Adrenal gland (tissue), 12 donors: ENCODE measurements around the gene MALAT1. TPM values are rescaled to one million over a fixed set of nuclear protein-coding genes. Genes with fewer than 3 reads are reported as not detected.

Experiments used
- DNase-seq, 7 donors: peaks; one replicate each; pipeline ENCODE4 v3.0.0-alpha.2; 2019 to 2020
- H3K27ac ChIP-seq, 5 donors: fragments of 200-600 bp; sonication (generic) in 4 of 5; 1 replicate in 3 of 5; 2 replicates in 2 of 5; pipeline versions ENCODE4 v1.5.1 to v1.8.0; 2016 to 2020; ENCODE audit warnings: mild to moderate bottlenecking in 1 of 5
- H3K27me3 ChIP-seq: fragments of 200-600 bp; 2 replicates; pipeline ENCODE4 v1.8.0; 2021
- H3K36me3 ChIP-seq, 2 donors: fragments of 200-600 bp; replicated peaks in 1 of 2; 1 replicate in 1 of 2; 2 replicates in 1 of 2; pipeline versions ENCODE4 v1.5.1 to v1.8.0; 2018 to 2022
- H3K4me1 ChIP-seq, 2 donors: fragments of 200-600 bp; replicated peaks in 1 of 2; 1 replicate in 1 of 2; 2 replicates in 1 of 2; pipeline versions ENCODE4 v1.5.1 to v1.8.0; 2018 to 2021
- H3K4me3 ChIP-seq, 4 donors: fragments of 200-600 bp; sonication (generic) in 3 of 4; one replicate each; pipeline ENCODE4 v1.5.1; 2016 to 2018
- H3K9me3 ChIP-seq, 3 donors: fragments of 200-600 bp; sonication (generic) in 1 of 3; replicated peaks in 1 of 3; 1 replicate in 2 of 3; 2 replicates in 1 of 3; pipeline versions ENCODE4 v1.5.1 to v1.8.0; 2016 to 2021
- POLR2A ChIP-seq, 2 donors: fragments of 450-650 bp; IDR thresholded peaks; one replicate each; pipeline ENCODE4 v1.6.1; 2017; ENCODE audit warnings: antibody characterized with exemption in 2 of 2, mild to moderate bottlenecking in 2 of 2, moderate library complexity in 1 of 2
- WGBS, 4 donors: extraction: QIAGEN DNeasy Blood & Tissue Kit in 2 of 4; methylation state at CpG; one replicate each; pipeline versions ENCODE4 v1.1.5 to v1.1.7; 2013 to 2017; 5-methylcytosine and 5-hydroxymethylcytosine counted together
- intact Hi-C, 2 donors: fragments of 100-400 bp; cut with DNase I; formaldehyde crosslinking; loops; one replicate each; pipeline versions ENCODE4 v1.14.1 to v1.15.0; 2022 to 2023
- polyA plus RNA-seq, 3 donors: library from polyadenylated mRNA; stranded (reverse); fragments of 200-250 nt in 2 of 3; fragments of 350-450 nt in 1 of 3; fragmentation: Illumina TruSeq in 1 of 3; extraction: RNeasy Lipid Tissue Mini Kit (QIAGEN cat#74804) in 1 of 3; gene quantifications; one replicate each; pipeline ENCODE4 v1.2.3, GENCODE V29; 2013 to 2014
- total RNA-seq, 9 donors: library from RNA; depleted of rRNA in 4 of 9; stranded (reverse); fragments of >200 nt in 4 of 9; fragments of 120-200 nt in 1 of 9; fragmentation: NEBNext Ultra II Directional in 1 of 9; extraction: Animal tissue kit (Norgen Biotek cat#: 25700) in 1 of 9; gene quantifications; one replicate each; pipeline versions ENCODE4 v1.1.0 to v1.2.4, GENCODE V29; 2013 to 2023
- TF ChIP-seq, protein P1 (sequence below), 6 experiments: fragments of 450-650 bp in 4 of 6; fragments of 200-600 bp in 2 of 6; sonication (generic) in 1 of 6; IDR thresholded peaks; 1 replicate in 5 of 6; 2 replicates in 1 of 6; pipeline versions ENCODE4 v1.5.1 to v1.8.0; 2016 to 2021; ENCODE audit warnings: antibody characterized with exemption in 6 of 6, mild to moderate bottlenecking in 2 of 6, moderate library complexity in 1 of 6
- donor health status: healthy with polysubstance abuse.
- donor health status: Bipolar disorder and iron deficiency.
- donor health status: DM: yes; HTN: yes; CAD: no.
- donor health status: DM: no; HTN: no; CAD: no.
- donor health status: DM: no; HTN: no; CAD: no.
- donor health status: DM: yes; HTN: yes; CAD: no.

MALAT1 gene
- total and polyA plus RNA-seq, 12 donors: 237 to 17,143 (median 9,608) TPM

DNA sequence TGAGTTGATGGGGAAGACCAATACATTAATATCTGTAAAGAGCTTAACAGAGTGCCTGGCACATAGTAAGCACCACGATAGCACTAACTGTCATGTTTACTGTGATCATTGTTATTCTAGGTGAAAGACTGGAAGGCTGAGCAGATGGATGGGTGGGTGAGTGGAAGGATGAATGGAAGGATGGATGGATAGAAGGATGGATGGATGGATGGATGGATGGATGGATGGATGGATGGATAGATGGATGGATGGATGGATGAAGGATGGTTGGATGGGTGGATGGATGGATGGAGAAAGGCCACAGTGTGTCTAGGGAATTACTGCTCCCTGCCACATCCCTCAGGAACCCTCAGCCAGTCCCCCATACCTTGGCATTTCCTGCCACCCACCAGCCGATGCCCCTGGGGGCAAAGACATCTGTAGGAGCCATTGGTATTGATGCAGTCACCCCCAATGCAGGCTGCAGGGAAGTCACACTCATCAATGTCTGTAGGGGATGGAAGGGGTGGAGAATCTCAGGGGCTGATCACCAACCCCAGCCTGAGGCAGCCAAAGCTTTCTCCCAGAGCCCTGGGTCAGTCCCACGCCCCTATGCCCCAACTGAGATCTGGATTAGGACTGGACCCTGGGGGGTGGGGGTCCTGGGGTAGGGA is 44.0 kb downstream of the MALAT1 start:
- WGBS, 4 donors: 90 to 96% (median 90%) methylated on average over 2 to 3 of the region's 3 CpGs
- Histone ChIP-seq H3K9me3 (no peaks in the 10 kb centered on the region), H3K27ac (no peak overlapping the region), H3K27me3 (no peaks in the 10 kb centered on the region), H3K4me3 (no peak overlapping the region), H3K36me3 (peaks cover 0 to 21% of the 10 kb centered on the region in 2 donors), H3K4me1 (peaks cover 20 to 26% of the 10 kb centered on the region in 2 donors)
- intact Hi-C loops: no loop called here
- TF ChIP-seq, protein P1, sequence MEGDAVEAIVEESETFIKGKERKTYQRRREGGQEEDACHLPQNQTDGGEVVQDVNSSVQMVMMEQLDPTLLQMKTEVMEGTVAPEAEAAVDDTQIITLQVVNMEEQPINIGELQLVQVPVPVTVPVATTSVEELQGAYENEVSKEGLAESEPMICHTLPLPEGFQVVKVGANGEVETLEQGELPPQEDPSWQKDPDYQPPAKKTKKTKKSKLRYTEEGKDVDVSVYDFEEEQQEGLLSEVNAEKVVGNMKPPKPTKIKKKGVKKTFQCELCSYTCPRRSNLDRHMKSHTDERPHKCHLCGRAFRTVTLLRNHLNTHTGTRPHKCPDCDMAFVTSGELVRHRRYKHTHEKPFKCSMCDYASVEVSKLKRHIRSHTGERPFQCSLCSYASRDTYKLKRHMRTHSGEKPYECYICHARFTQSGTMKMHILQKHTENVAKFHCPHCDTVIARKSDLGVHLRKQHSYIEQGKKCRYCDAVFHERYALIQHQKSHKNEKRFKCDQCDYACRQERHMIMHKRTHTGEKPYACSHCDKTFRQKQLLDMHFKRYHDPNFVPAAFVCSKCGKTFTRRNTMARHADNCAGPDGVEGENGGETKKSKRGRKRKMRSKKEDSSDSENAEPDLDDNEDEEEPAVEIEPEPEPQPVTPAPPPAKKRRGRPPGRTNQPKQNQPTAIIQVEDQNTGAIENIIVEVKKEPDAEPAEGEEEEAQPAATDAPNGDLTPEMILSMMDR (IDR thresholded peaks at IDR 0.05): no peak
- TF ChIP-seq POLR2A (IDR thresholded peaks at IDR 0.05): no peak
- no peak for DNase-seq

DNA sequence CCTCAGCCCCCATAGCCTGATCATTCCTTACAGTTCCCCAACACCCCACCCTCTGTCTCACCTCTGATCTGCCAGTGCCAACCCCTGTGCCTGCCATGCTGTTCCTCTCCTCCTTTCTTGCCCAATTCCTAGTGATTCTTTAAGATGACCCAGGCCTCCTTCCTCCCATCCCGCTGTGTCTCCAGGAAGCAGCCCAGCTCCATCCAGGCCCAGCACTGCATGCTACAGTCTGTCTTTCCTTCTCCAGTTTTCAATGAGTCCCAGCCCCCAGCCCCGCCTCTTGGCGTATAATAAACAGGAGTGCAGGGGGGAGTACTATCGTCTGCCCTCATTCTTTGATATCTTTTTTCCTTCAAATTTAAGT is 47.0 kb downstream of the MALAT1 start:
- Histone ChIP-seq H3K27ac (no peak overlapping the region), H3K9me3 (no peaks in the 10 kb centered on the region)
- no peak for DNase-seq

DNA sequence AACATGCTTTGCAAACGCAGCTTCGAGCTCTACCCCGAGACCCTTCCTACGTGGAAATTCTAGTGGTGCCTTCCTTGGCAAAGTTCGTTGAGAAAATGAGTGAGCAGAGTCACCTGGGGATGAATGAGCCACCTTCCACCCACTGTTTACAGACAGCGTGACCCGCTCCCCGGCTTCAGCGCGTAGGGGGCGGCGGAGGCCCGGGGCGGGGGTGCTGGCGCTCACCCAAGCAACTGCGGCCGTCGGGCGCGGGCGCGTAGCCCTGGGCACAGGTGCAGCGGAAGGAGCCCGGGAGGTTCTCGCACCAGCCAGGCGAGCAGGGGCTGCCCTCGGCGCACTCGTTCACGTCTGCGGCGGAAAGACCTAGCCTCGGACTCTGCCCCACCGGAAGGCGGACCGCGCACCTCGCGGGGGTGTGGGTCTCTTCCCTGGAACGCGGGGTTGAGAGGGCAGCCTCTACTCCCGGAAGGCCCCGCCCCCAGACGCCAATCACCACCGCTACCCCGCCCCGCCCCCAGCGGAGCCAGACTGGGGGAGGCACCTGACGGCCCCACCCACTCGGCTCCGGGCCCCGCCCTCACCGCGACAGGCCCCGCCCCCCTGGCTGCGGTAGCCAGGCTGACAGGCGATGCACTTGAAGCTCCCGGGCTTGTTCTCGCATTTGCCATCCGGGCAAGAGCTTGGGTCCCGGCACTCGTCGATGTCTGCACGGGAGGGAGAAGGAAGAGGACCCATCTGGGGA is 47.5 kb downstream of the MALAT1 start:
- WGBS, 4 donors: 49 to 67% (median 51%) methylated on average over 29 to 64 of the region's 64 CpGs
- intact Hi-C loops: no loop called here
- peak in 6 of 7 donors; percentile 60 to 89 (median 74) for DNase-seq
- peak overlapping the region in 1 of 5 donors; percentile 15 for H3K27ac ChIP-seq
- peak overlapping the region in 1 of 4 donors; percentile 13 for H3K4me3 ChIP-seq
- H3K36me3 ChIP-seq: peaks cover 0 to 37% of the 10 kb centered on the region in 2 donors
- no peaks in the 10 kb centered on the region for H3K27me3 ChIP-seq
- peaks cover under 1 to 5% of the 10 kb centered on the region in 2 donors for H3K4me1 ChIP-seq
- H3K9me3 ChIP-seq: no peaks in the 10 kb centered on the region
- TF ChIP-seq, protein P1 (IDR thresholded peaks at IDR 0.05): no peak
- TF ChIP-seq POLR2A (IDR thresholded peaks at IDR 0.05): no peak

More for the DNA sequence above, 47.0 kb downstream of the MALAT1 start:
- Histone ChIP-seq H3K36me3 (peaks cover 0 to 32% of the 10 kb centered on the region in 2 donors), H3K27me3 (no peaks in the 10 kb centered on the region), H3K4me3 (no peak overlapping the region), H3K4me1 (peaks cover 5 to 10% of the 10 kb centered on the region in 2 donors)
- WGBS, 4 donors: 82 to 88% (median 86%) methylated on average over 4 of the region's 4 CpGs
- intact Hi-C loops: no loop called here
- TF ChIP-seq, protein P1 (IDR thresholded peaks at IDR 0.05): no peak
- TF ChIP-seq POLR2A (IDR thresholded peaks at IDR 0.05): no peak

- Histone ChIP-seq H3K27me3 (no peaks in the 10 kb centered on the region), H3K36me3 (peaks cover 0 to 48% of the 10 kb centered on the region in 2 donors), H3K27ac (no peak overlapping the region), H3K4me3 (no peak overlapping the region), H3K9me3 (no peaks in the 10 kb centered on the region), H3K4me1 (no peaks in the 10 kb centered on the region)
- intact Hi-C loops: no loop called here
- 79 to 87% (median 84%) methylated on average over 28 to 52 of the region's 52 CpGs for WGBS, 4 donors
- no peak for DNase-seq
- TF ChIP-seq, protein P1 (IDR thresholded peaks at IDR 0.05): no peak
- TF ChIP-seq POLR2A (IDR thresholded peaks at IDR 0.05): no peak
Measured at GRCh38 chr11:65547446-65548125, 48.7 kb downstream of the MALAT1 start.
